SU-DHL-6 (cell line): ENCODE measurements around the gene CRYBB1.
"Not testable (repeated sequence)": the region's sequence is repeated elsewhere in the genome, so short reads cannot be mapped to it uniquely, and the experiment has no call there.

ENCODE experiments used
- CTCF ChIP-seq: fragments of 200-600 bp; sonication (generic); IDR thresholded peaks from one replicate; pipeline ENCODE4 v1.5.1; 2017; ENCODE audit warnings: antibody characterized with exemption, mild to moderate bottlenecking, low read length, moderate library complexity; ENCODE audit not compliant: insufficient read depth, poor library complexity, severe bottlenecking
- EZH2phosphoT487 ChIP-seq: fragments of 200-600 bp; sonication (generic), shearing (Covaris generic); conservative IDR thresholded peaks from 2 replicates; pipeline ENCODE4 v1.6.1; 2018; ENCODE audit warnings: mild to moderate bottlenecking, antibody characterized with exemption, low read length, moderate library complexity, mixed read lengths

GRCh38 chr22:26613753-26614152, 4.1 kb downstream of the CRYBB1 start:
- not testable (repeated sequence) for TF ChIP-seq CTCF, EZH2phosphoT487
